GM23338 (cell line): ENCODE results near the gene C1orf198. TPM values are rescaled to one million over a fixed set of nuclear protein-coding genes. Genes with fewer than 3 reads are reported as not detected.

Experiments
- ATAC-seq: fragments of 200-7000 bp; cut with Tn5 transposase; 3 replicates; pipeline ENCODE4 v1.9.1; 2020
- DNase-seq: peaks from one replicate; pipeline ENCODE4 v3.0.0-alpha.2; 2015; ENCODE audit warnings: low spot score
- H2AFZ ChIP-seq: fragments of 200-600 bp; sonication (generic); 2 replicates; pipeline ENCODE4 v1.8.0; 2016; ENCODE audit warnings: antibody characterized with exemption, mild to moderate bottlenecking, moderate library complexity
- H3F3A ChIP-seq: fragments of 200-600 bp; sonication (generic); replicated peaks from 2 replicates; pipeline ENCODE4 v1.8.0; 2017; ENCODE audit warnings: antibody characterized with exemption, mixed run types, low read depth
- H3K27ac ChIP-seq: fragments of 200-600 bp; sonication (generic); 2 replicates; pipeline ENCODE4 v1.6.1; 2016; ENCODE audit warnings: low read depth
- H3K27me3 ChIP-seq: fragments of 200-600 bp; sonication (generic); 2 replicates; pipeline ENCODE4 v1.8.0; 2016; ENCODE audit warnings: mild to moderate bottlenecking, mixed run types, moderate library complexity; ENCODE audit not compliant: insufficient read depth
- H3K36me3 ChIP-seq: fragments of 200-600 bp; sonication (generic); 2 replicates; pipeline ENCODE4 v1.8.0; 2016; ENCODE audit warnings: mild to moderate bottlenecking; ENCODE audit not compliant: insufficient read depth
- H3K4me1 ChIP-seq: fragments of 200-600 bp; sonication (generic); 2 replicates; pipeline ENCODE4 v1.8.0; 2016; ENCODE audit warnings: mild to moderate bottlenecking, moderate library complexity; ENCODE audit not compliant: insufficient read depth
- H3K4me2 ChIP-seq: fragments of 200-600 bp; sonication (generic); 2 replicates; pipeline ENCODE4 v1.7.1; 2017; ENCODE audit warnings: mixed run types
- H3K4me3 ChIP-seq: fragments of 200-600 bp; sonication (generic); 2 replicates; pipeline ENCODE4 v1.6.1; 2016; ENCODE audit warnings: mixed run types
- H3K79me2 ChIP-seq: fragments of 200-600 bp; sonication (generic); replicated peaks from 2 replicates; pipeline ENCODE4 v1.8.0; 2017; ENCODE audit warnings: mild to moderate bottlenecking; ENCODE audit not compliant: insufficient read depth
- H3K9me2 ChIP-seq: fragments of 200-600 bp; sonication (generic); 2 replicates; pipeline ENCODE4 v1.8.0; 2017; ENCODE audit not compliant: insufficient read depth
- H4K20me1 ChIP-seq: fragments of 200-600 bp; sonication (generic); replicated peaks from 2 replicates; pipeline ENCODE4 v1.8.0; 2017; ENCODE audit warnings: mild to moderate bottlenecking; ENCODE audit not compliant: insufficient read depth
- H3K27ac Mint-ChIP-seq: 2 replicates; pipeline ENCODE4 v1.8.0; 2020; ENCODE audit warnings: inconsistent platforms, mild to moderate bottlenecking, moderate library complexity, mixed read lengths
- H3K27me3 Mint-ChIP-seq: 3 replicates; pipeline ENCODE4 v1.8.0; 2022; ENCODE audit warnings: low read depth, mild to moderate bottlenecking, moderate library complexity, mixed read lengths, inconsistent platforms; ENCODE audit not compliant: insufficient read depth, poor library complexity
- H3K36me3 Mint-ChIP-seq: 3 replicates; pipeline ENCODE4 v1.8.0; 2021; ENCODE audit warnings: low read depth, mild to moderate bottlenecking, inconsistent platforms, moderate library complexity, mixed read lengths
- H3K4me1 Mint-ChIP-seq: 3 replicates; pipeline ENCODE4 v1.8.0; 2020; ENCODE audit warnings: mild to moderate bottlenecking, inconsistent platforms, mixed read lengths
- H3K4me3 Mint-ChIP-seq: 3 replicates; pipeline ENCODE4 v1.8.0; 2021; ENCODE audit warnings: moderate library complexity, mild to moderate bottlenecking, inconsistent platforms, mixed read lengths
- H3K9me3 Mint-ChIP-seq: 3 replicates; pipeline ENCODE4 v1.8.0; 2020; ENCODE audit warnings: moderate library complexity, mild to moderate bottlenecking, inconsistent platforms, mixed read lengths
- EZH2phosphoT487 ChIP-seq: fragments of 200-600 bp; sonication (generic); IDR thresholded peaks from one replicate; pipeline ENCODE4 v1.8.1; 2018; ENCODE audit warnings: antibody characterized with exemption; ENCODE audit not compliant: unreplicated experiment
- JUNB ChIP-seq: IDR thresholded peaks from one replicate; pipeline ENCODE4 v1.6.1; 2016; ENCODE audit warnings: antibody characterized with exemption; ENCODE audit not compliant: unreplicated experiment
- ZNF114 ChIP-seq: fragments of 250-450 bp; sonication (Bioruptor Pico); IDR thresholded peaks from 2 replicates; pipeline ENCODE4 v1.5.0; 2020; ENCODE audit warnings: mild to moderate bottlenecking, moderate library complexity
- polyA plus RNA-seq: library from polyadenylated mRNA; unstranded; fragments of >200 nt; fragmentation: Nextera tagmentation; extraction: Ambion mirVana; gene quantifications from 2 replicates; pipeline ENCODE4 v1.2.1, GENCODE V29; 2016
- total RNA-seq: library from RNA; depleted of rRNA; stranded (reverse); fragments of >200 nt; shearing (Covaris generic); gene quantifications from 2 replicates; pipeline ENCODE4 v1.2.3, GENCODE V29; 2014
- TF ChIP-seq, protein P1 (sequence below): fragments of 250-450 bp; sonication (Bioruptor Pico); IDR thresholded peaks from 2 replicates; pipeline ENCODE4 v1.5.0; 2020; ENCODE audit warnings: mild to moderate bottlenecking, moderate library complexity

The C1orf198 gene
- total and polyA plus RNA-seq, 2 experiments from 2014 or later, result 14.9 to 46.6 TPM

DNA sequence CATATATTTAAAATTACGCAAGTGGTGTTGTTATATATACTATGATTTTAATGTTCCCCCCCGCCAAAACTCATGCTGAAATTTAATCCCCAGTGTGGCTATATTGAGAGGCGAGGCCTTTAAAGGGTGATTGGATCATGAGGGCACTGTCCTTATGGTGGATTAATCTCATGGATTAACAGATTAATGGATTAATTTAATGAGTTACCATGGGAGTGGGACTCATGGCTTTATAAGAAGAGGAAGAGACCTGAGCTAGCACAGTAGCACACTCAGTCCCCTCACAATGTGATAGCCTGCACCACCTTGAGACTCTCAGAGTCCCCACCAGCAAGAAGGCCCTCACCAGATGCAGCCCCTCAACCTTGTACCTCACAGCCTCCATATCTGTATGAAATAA is 34.8 kb downstream of the C1orf198 start:
- no peak for ATAC-seq
- no peak overlapping the region for H3K4me3 Mint-ChIP-seq

More for the DNA sequence above, 34.8 kb downstream of the C1orf198 start:
- no peak overlapping the region for H2AFZ ChIP-seq
- peaks cover 8% of the 10 kb centered on the region; the same call in 1 of the 2 replicates for H3K4me1 ChIP-seq
- no peak overlapping the region for H3K4me2 ChIP-seq
- no peak overlapping the region for H3K27ac Mint-ChIP-seq
- H3K27ac ChIP-seq, result no peak overlapping the region
- no peaks in the 10 kb centered on the region for H3K9me2 ChIP-seq
- H3K27me3 Mint-ChIP-seq, result peaks cover 2% of the 10 kb centered on the region
- no peaks in the 10 kb centered on the region for H3K36me3 ChIP-seq
- no peaks in the 10 kb centered on the region for H3F3A ChIP-seq
- no peaks in the 10 kb centered on the region; the same call in 2 of the 3 replicates for H3K9me3 Mint-ChIP-seq
- no peaks in the 10 kb centered on the region for H3K27me3 ChIP-seq
- no peak overlapping the region for H3K4me3 ChIP-seq
- no peak for DNase-seq
- H3K4me1 Mint-ChIP-seq, result no peaks in the 10 kb centered on the region
- TF ChIP-seq, protein P1, sequence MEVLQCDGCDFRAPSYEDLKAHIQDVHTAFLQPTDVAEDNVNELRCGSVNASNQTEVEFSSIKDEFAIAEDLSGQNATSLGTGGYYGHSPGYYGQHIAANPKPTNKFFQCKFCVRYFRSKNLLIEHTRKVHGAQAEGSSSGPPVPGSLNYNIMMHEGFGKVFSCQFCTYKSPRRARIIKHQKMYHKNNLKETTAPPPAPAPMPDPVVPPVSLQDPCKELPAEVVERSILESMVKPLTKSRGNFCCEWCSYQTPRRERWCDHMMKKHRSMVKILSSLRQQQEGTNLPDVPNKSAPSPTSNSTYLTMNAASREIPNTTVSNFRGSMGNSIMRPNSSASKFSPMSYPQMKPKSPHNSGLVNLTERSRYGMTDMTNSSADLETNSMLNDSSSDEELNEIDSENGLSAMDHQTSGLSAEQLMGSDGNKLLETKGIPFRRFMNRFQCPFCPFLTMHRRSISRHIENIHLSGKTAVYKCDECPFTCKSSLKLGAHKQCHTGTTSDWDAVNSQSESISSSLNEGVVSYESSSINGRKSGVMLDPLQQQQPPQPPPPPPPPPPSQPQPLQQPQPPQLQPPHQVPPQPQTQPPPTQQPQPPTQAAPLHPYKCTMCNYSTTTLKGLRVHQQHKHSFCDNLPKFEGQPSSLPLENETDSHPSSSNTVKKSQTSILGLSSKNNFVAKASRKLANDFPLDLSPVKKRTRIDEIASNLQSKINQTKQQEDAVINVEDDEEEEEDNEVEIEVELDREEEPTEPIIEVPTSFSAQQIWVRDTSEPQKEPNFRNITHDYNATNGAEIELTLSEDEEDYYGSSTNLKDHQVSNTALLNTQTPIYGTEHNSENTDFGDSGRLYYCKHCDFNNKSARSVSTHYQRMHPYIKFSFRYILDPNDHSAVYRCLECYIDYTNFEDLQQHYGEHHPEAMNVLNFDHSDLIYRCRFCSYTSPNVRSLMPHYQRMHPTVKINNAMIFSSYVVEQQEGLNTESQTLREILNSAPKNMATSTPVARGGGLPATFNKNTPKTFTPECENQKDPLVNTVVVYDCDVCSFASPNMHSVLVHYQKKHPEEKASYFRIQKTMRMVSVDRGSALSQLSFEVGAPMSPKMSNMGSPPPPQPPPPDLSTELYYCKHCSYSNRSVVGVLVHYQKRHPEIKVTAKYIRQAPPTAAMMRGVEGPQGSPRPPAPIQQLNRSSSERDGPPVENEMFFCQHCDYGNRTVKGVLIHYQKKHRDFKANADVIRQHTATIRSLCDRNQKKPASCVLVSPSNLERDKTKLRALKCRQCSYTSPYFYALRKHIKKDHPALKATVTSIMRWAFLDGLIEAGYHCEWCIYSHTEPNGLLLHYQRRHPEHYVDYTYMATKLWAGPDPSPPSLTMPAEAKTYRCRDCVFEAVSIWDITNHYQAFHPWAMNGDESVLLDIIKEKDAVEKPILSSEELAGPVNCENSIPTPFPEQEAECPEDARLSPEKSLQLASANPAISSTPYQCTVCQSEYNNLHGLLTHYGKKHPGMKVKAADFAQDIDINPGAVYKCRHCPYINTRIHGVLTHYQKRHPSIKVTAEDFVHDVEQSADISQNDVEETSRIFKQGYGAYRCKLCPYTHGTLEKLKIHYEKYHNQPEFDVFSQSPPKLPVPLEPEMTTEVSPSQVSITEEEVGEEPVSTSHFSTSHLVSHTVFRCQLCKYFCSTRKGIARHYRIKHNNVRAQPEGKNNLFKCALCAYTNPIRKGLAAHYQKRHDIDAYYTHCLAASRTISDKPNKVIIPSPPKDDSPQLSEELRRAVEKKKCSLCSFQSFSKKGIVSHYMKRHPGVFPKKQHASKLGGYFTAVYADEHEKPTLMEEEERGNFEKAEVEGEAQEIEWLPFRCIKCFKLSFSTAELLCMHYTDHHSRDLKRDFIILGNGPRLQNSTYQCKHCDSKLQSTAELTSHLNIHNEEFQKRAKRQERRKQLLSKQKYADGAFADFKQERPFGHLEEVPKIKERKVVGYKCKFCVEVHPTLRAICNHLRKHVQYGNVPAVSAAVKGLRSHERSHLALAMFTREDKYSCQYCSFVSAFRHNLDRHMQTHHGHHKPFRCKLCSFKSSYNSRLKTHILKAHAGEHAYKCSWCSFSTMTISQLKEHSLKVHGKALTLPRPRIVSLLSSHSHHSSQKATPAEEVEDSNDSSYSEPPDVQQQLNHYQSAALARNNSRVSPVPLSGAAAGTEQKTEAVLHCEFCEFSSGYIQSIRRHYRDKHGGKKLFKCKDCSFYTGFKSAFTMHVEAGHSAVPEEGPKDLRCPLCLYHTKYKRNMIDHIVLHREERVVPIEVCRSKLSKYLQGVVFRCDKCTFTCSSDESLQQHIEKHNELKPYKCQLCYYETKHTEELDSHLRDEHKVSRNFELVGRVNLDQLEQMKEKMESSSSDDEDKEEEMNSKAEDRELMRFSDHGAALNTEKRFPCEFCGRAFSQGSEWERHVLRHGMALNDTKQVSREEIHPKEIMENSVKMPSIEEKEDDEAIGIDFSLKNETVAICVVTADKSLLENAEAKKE (CRISPR knock-in tag), result no peak
- TF ChIP-seq ZNF114 (CRISPR knock-in tag) (no peak), EZH2phosphoT487 (no peak), JUNB (no peak)
- H3K79me2 ChIP-seq, result no peaks in the 10 kb centered on the region
- peaks cover 3% of the 10 kb centered on the region; the same call in 1 of the 3 replicates for H3K36me3 Mint-ChIP-seq
- H4K20me1 ChIP-seq, result peaks cover 8% of the 10 kb centered on the region
